ENCODE measurements around the gene MCTP1.

The MCTP1 gene

GRCh38 chr5:95298651-95299050, 13.8 kb upstream of the MCTP1 start:
- DNase-seq (ENCODE audit: low read depth) = no peak
- H3K4me3 ChIP-seq (ENCODE audit: low read depth, low read length) = no peak overlapping the region
- TF ChIP-seq CTCF (IDR thresholded peaks at IDR 0.05; ENCODE audit: insufficient read depth, low read depth, low read length, missing control alignments) = no peak

- no peak for DNase-seq (ENCODE audit: low read depth)
- no peak for TF ChIP-seq CTCF (IDR thresholded peaks at IDR 0.05; ENCODE audit: insufficient read depth, low read depth, low read length, missing control alignments)
- no peak overlapping the region for H3K4me3 ChIP-seq (ENCODE audit: low read depth, low read length)
Observed at GRCh38 chr5:95296291-95296690, 11.4 kb upstream of the MCTP1 start.

- H3K4me3 ChIP-seq (ENCODE audit: low read depth, low read length) = no peak overlapping the region
- DNase-seq (ENCODE audit: low read depth) = peak; percentile 3
- no peak for TF ChIP-seq CTCF (IDR thresholded peaks at IDR 0.05; ENCODE audit: insufficient read depth, low read depth, low read length, missing control alignments)
Observed at GRCh38 chr5:95285409-95285755, 488 bp upstream of the MCTP1 start.

GRCh38 chr5:95283761-95284571, 928 bp downstream of the MCTP1 start:
- peak; percentile 35 for TF ChIP-seq CTCF (IDR thresholded peaks at IDR 0.05; ENCODE audit: insufficient read depth, low read depth, low read length, missing control alignments)
- H3K4me3 ChIP-seq (ENCODE audit: low read depth, low read length) = peak overlapping the region; percentile 50
- peak; percentile 33 for DNase-seq (ENCODE audit: low read depth)

- no peak for TF ChIP-seq CTCF (IDR thresholded peaks at IDR 0.05; ENCODE audit: insufficient read depth, low read depth, low read length, missing control alignments)
- no peak overlapping the region for H3K4me3 ChIP-seq (ENCODE audit: low read depth, low read length)
- DNase-seq (ENCODE audit: low read depth) = no peak
Observed at GRCh38 chr5:95283022-95283615, 1.8 kb downstream of the MCTP1 start.

- TF ChIP-seq CTCF (IDR thresholded peaks at IDR 0.05; ENCODE audit: insufficient read depth, low read depth, low read length, missing control alignments) = no peak
- no peak for DNase-seq (ENCODE audit: low read depth)
- H3K4me3 ChIP-seq (ENCODE audit: low read depth, low read length) = no peak overlapping the region
Observed at GRCh38 chr5:95281226-95281625, 3.7 kb downstream of the MCTP1 start.
